Non-pigmented ciliary epithelial cell (primary cell): ENCODE measurements around the gene TMPRSS12.
"Not testable (repeated sequence)": the region's sequence is repeated elsewhere in the genome, so short reads cannot be mapped to it uniquely, and the experiment has no call there.

ENCODE experiments used
- DNase-seq: peaks from one replicate; pipeline ENCODE4 v3.0.0-alpha.2; 2010; ENCODE audit warnings: low read depth

TMPRSS12 gene

GRCh38 chr12:50842637-50843493, at the start of gene TMPRSS12:
Gene TMPRSS12, plus strand, starts transcription at chr12:50842926. Its CDS starts 39 bp downstream, at chr12:50842965.
- DNase-seq: no peak

GRCh38 chr12:50799908-50800307, 42.8 kb upstream of the TMPRSS12 start:
- DNase-seq: no peak

GRCh38 chr12:50803230-50803875, 39.4 kb upstream of the TMPRSS12 start:
- no peak for DNase-seq

GRCh38 chr12:50806176-50806575, 36.5 kb upstream of the TMPRSS12 start:
- no peak for DNase-seq

- not testable (repeated sequence) for DNase-seq
Measured at GRCh38 chr12:50809131-50809530, 33.6 kb upstream of the TMPRSS12 start.

- not testable (repeated sequence) for DNase-seq
Measured at GRCh38 chr12:50814921-50815320, 27.8 kb upstream of the TMPRSS12 start.

GRCh38 chr12:50820177-50820576, 22.5 kb upstream of the TMPRSS12 start:
- no peak for DNase-seq

GRCh38 chr12:50822082-50822481, 20.6 kb upstream of the TMPRSS12 start:
- DNase-seq: no peak

- not testable (repeated sequence) for DNase-seq
Measured at GRCh38 chr12:50823724-50824123, 19.0 kb upstream of the TMPRSS12 start.

- no peak for DNase-seq
Measured at GRCh38 chr12:50824914-50825313, 17.8 kb upstream of the TMPRSS12 start.

- peak; percentile 38 for DNase-seq
Measured at GRCh38 chr12:50825372-50825838, 17.3 kb upstream of the TMPRSS12 start.

- DNase-seq: no peak
Measured at GRCh38 chr12:50828121-50828520, 14.6 kb upstream of the TMPRSS12 start.

- DNase-seq: no peak
Measured at GRCh38 chr12:50828886-50829285, 13.8 kb upstream of the TMPRSS12 start.

GRCh38 chr12:50833801-50834200, 8.9 kb upstream of the TMPRSS12 start:
- not testable (repeated sequence) for DNase-seq

GRCh38 chr12:50839042-50839441, 3.7 kb upstream of the TMPRSS12 start:
- DNase-seq: no peak

GRCh38 chr12:50840809-50841487, 1.8 kb upstream of the TMPRSS12 start:
- DNase-seq: no peak

- DNase-seq: no peak
Measured at GRCh38 chr12:50841716-50842531, 802 bp upstream of the TMPRSS12 start.

- DNase-seq: no peak
Measured at GRCh38 chr12:50845021-50845647, 2.4 kb downstream of the TMPRSS12 start.

- DNase-seq: no peak
Measured at GRCh38 chr12:50848963-50849362, 6.2 kb downstream of the TMPRSS12 start.

GRCh38 chr12:50855218-50855617, 12.5 kb downstream of the TMPRSS12 start:
- DNase-seq: not testable (repeated sequence)

GRCh38 chr12:50855679-50856078, 13.0 kb downstream of the TMPRSS12 start:
- DNase-seq: not testable (repeated sequence)
